Transverse colon (tissue), 4 donors: Measurements from ENCODE around the gene CHAT. TPM values are rescaled to one million over a fixed set of nuclear protein-coding genes. Genes with fewer than 3 reads are reported as not detected.

Source experiments
- DNase-seq: peaks from one replicate; pipeline ENCODE4 v3.0.0-alpha.2; 2019
- H3K27ac ChIP-seq, 4 donors: fragments of 200-600 bp; sonication (generic); 2 replicates each; pipeline ENCODE4 v1.5.1; 2016 to 2018; ENCODE audit warnings: inconsistent platforms in 4 of 4
- H3K27me3 ChIP-seq: fragments of 200-600 bp; sonication (generic); 2 replicates; pipeline ENCODE4 v1.5.1; 2017; ENCODE audit warnings: inconsistent platforms
- H3K36me3 ChIP-seq, 4 donors: fragments of 200-600 bp; sonication (generic); 2 replicates each; pipeline ENCODE4 v1.5.1; 2017 to 2019; ENCODE audit warnings: inconsistent platforms in 4 of 4
- H3K4me1 ChIP-seq, 4 donors: fragments of 200-600 bp; sonication (generic); 2 replicates each; pipeline ENCODE4 v1.5.1; 2017 to 2020; ENCODE audit warnings: inconsistent platforms in 4 of 4
- H3K4me3 ChIP-seq, 4 donors: fragments of 200-600 bp; sonication (generic); 1 replicate in 1 of 4; 2 replicates in 3 of 4; pipeline versions ENCODE4 v1.5.1 to v1.6.1; 2017 to 2019; ENCODE audit warnings: inconsistent platforms in 4 of 4
- H3K9me3 ChIP-seq, 2 donors: fragments of 200-600 bp; sonication (generic); 2 replicates each; pipeline ENCODE4 v1.5.1; 2017 to 2019; ENCODE audit warnings: inconsistent platforms in 2 of 2
- CTCF ChIP-seq, 5 experiments: fragments of 200-600 bp in 3 of 5; fragments of 450-650 bp in 2 of 5; sonication (generic) in 3 of 5; IDR thresholded peaks; 1 replicate in 2 of 5; 2 replicates in 3 of 5; pipeline ENCODE4 v1.5.1; 2016 to 2017; ENCODE audit warnings: antibody characterized with exemption in 5 of 5, inconsistent platforms in 3 of 5, mild to moderate bottlenecking in 2 of 5, moderate library complexity in 1 of 5
- EP300 ChIP-seq: sonication (generic); formaldehyde crosslinking; IDR thresholded peaks from one replicate; pipeline ENCODE4 v1.6.1; 2017; ENCODE audit warnings: antibody characterized with exemption, low read depth
- POLR2A ChIP-seq: fragments of 450-650 bp; IDR thresholded peaks from one replicate; pipeline ENCODE4 v1.6.1; 2016; ENCODE audit warnings: antibody characterized with exemption, mild to moderate bottlenecking, moderate library complexity
- POLR2AphosphoS5 ChIP-seq, 3 donors: sonication (generic); formaldehyde crosslinking; IDR thresholded peaks; one replicate each; pipeline ENCODE4 v1.6.1; 2016; ENCODE audit warnings: antibody characterized with exemption in 3 of 3
- WGBS, 2 donors: methylation state at CpG; one replicate each; pipeline ENCODE4 v1.1.5; 2018; ENCODE audit warnings: low coverage in 1 of 2; 5-methylcytosine and 5-hydroxymethylcytosine counted together
- in situ Hi-C, 4 donors: fragments of 200-750 bp; cut with MboI; loops; one replicate each; pipeline versions ENCODE4 v1.15.0 to v1.15.1; 2017; ENCODE audit warnings: low sequenced_read_pairs in 3 of 4, low pct_ligation_motif_present in 1 of 4, low pct_unique_long_range_greater_than_20kb in 1 of 4
- intact Hi-C: fragments of 100-400 bp; cut with DNase I; formaldehyde crosslinking; loops from one replicate; pipeline ENCODE4 v1.15.1; 2023; ENCODE audit warnings: low total_unique reads
- total RNA-seq, 4 donors: library from RNA; depleted of rRNA; stranded (reverse); fragments of >200 nt; gene quantifications; one replicate each; pipeline ENCODE4 v1.1.0, GENCODE V29; 2016

The CHAT gene
- total RNA-seq: 1 to 10 TPM in 2 of 4 donors, not detected in 2; 1.1 to 3.8 TPM

- intact Hi-C loops: loop anchor here (10.0 kb wide), 1 partner anchor 1349 kb away; no protein-coding TSS in a partner anchor
- no peak for DNase-seq
- in situ Hi-C loops: no loop called here
- no peak for TF ChIP-seq EP300
- TF ChIP-seq POLR2AphosphoS5 (IDR thresholded peaks at IDR 0.05): no peak
- no peak for TF ChIP-seq POLR2A
- TF ChIP-seq CTCF (IDR thresholded peaks at IDR 0.05): no peak
- Histone ChIP-seq H3K27me3 (peaks cover 92% of the 10 kb centered on the region), H3K4me3 (no peak within 1 kb of the TSS), H3K27ac (no peak within 1 kb of the TSS), H3K9me3 (no peaks in the 10 kb centered on the region), H3K4me1 (peaks cover 0 to 19% (median 9%) of the 10 kb centered on the region in 4 donors), H3K36me3 (no peaks in the 10 kb centered on the region)
- WGBS, 2 donors: 18 to 23% methylated on average over 3 to 10 of the region's 10 CpGs
Measured at GRCh38 chr10:49613882-49614241, at the start of gene CHAT. Gene CHAT, plus strand, starts transcription at chr10:49614037. Its CDS starts 153 bp downstream, at chr10:49614190.

GRCh38 chr10:49564461-49565009, 49.3 kb upstream of the CHAT start:
- no peak overlapping the region for H3K27ac ChIP-seq
- TF ChIP-seq EP300 (no peak), POLR2A (no peak), CTCF (IDR thresholded peaks at IDR 0.05) (no peak), POLR2AphosphoS5 (IDR thresholded peaks at IDR 0.05) (no peak)
- 75 to 85% methylated on average over 1 to 4 of the region's 4 CpGs for WGBS, 2 donors
- intact Hi-C loops (no loop called here), in situ Hi-C loops (no loop called here)
- no peaks in the 10 kb centered on the region for H3K4me1 ChIP-seq
- H3K4me3 ChIP-seq: no peak overlapping the region
- H3K36me3 ChIP-seq: no peaks in the 10 kb centered on the region
- H3K27me3 ChIP-seq: peaks cover 15% of the 10 kb centered on the region
- no peaks in the 10 kb centered on the region for H3K9me3 ChIP-seq
- no peak for DNase-seq

GRCh38 chr10:49567810-49568209, 46.0 kb upstream of the CHAT start:
- no peak for DNase-seq
- Histone ChIP-seq H3K4me3 (no peak overlapping the region), H3K4me1 (no peaks in the 10 kb centered on the region), H3K9me3 (no peaks in the 10 kb centered on the region), H3K27me3 (no peaks in the 10 kb centered on the region), H3K36me3 (no peaks in the 10 kb centered on the region), H3K27ac (no peak overlapping the region)
- intact Hi-C loops: no loop called here
- WGBS, 2 donors: 54 to 86% methylated on average over 1 of the region's 1 CpG
- TF ChIP-seq POLR2A: no peak
- TF ChIP-seq POLR2AphosphoS5 (IDR thresholded peaks at IDR 0.05): no peak
- TF ChIP-seq EP300: no peak
- no peak for TF ChIP-seq CTCF (IDR thresholded peaks at IDR 0.05)
- in situ Hi-C loops: no loop called here

GRCh38 chr10:49568235-49568634, 45.6 kb upstream of the CHAT start:
- no peaks in the 10 kb centered on the region for H3K9me3 ChIP-seq
- DNase-seq: no peak
- H3K36me3 ChIP-seq: no peaks in the 10 kb centered on the region
- intact Hi-C loops (no loop called here), in situ Hi-C loops (no loop called here)
- TF ChIP-seq CTCF (IDR thresholded peaks at IDR 0.05): no peak
- no peak for TF ChIP-seq POLR2AphosphoS5 (IDR thresholded peaks at IDR 0.05)
- TF ChIP-seq POLR2A: no peak
- no peak for TF ChIP-seq EP300
- H3K4me1 ChIP-seq: no peaks in the 10 kb centered on the region
- H3K27me3 ChIP-seq: no peaks in the 10 kb centered on the region
- WGBS, 2 donors: 60 to 80% methylated on average over 2 of the region's 2 CpGs
- no peak overlapping the region for H3K27ac ChIP-seq
- H3K4me3 ChIP-seq: no peak overlapping the region
